ENCODE measurements around the gene MRPS27.
A peak's percentile ranks its signal among the peaks of the same experiment; 100 is the strongest.

MRPS27 gene

GRCh38 chr5:72234868-72235267, 85.2 kb downstream of the MRPS27 start:
- Histone ChIP-seq H3K27me3 (ENCODE audit: control insufficient read depth, insufficient read depth, low read length) (no peaks in the 10 kb centered on the region), H3K4me1 (ENCODE audit: control insufficient read depth, insufficient read depth, low read length) (peaks cover 3% of the 10 kb centered on the region; the same call in 1 of the 2 replicates), H3K27ac (ENCODE audit: low read length) (no peak overlapping the region)

GRCh38 chr5:72234265-72234700, 85.8 kb downstream of the MRPS27 start:
- Histone ChIP-seq H3K36me3 (ENCODE audit: control insufficient read depth, insufficient read depth, low read length) (no peaks in the 10 kb centered on the region; the same call in 1 of the 2 replicates), H3K27ac (ENCODE audit: low read length) (no peak overlapping the region), H3K4me3 (ENCODE audit: low read length) (no peak overlapping the region), H3K27me3 (ENCODE audit: control insufficient read depth, insufficient read depth, low read length) (no peaks in the 10 kb centered on the region), H3K4me1 (ENCODE audit: control insufficient read depth, insufficient read depth, low read length) (peaks cover 3% of the 10 kb centered on the region; the same call in 1 of the 2 replicates), H3K9me3 (ENCODE audit: control insufficient read depth, insufficient read depth, low read length) (no peaks in the 10 kb centered on the region)
- DNase-seq (ENCODE audit: low read depth, low spot score): no peak

More at GRCh38 chr5:72234868-72235267, 85.2 kb downstream of the MRPS27 start:
- WGBS (ENCODE audit: insufficient coverage, insufficient read length): no CpG with 5 or more reads among the region's 1 CpG
- DNase-seq (ENCODE audit: low read depth, low spot score): no peak
- Histone ChIP-seq H3K4me3 (ENCODE audit: low read length) (no peak overlapping the region), H3K36me3 (ENCODE audit: control insufficient read depth, insufficient read depth, low read length) (no peaks in the 10 kb centered on the region; the same call in 1 of the 2 replicates), H3K9me3 (ENCODE audit: control insufficient read depth, insufficient read depth, low read length) (no peaks in the 10 kb centered on the region)

GRCh38 chr5:72233835-72234234, 86.2 kb downstream of the MRPS27 start:
- Histone ChIP-seq H3K9me3 (ENCODE audit: control insufficient read depth, insufficient read depth, low read length) (no peaks in the 10 kb centered on the region), H3K4me3 (ENCODE audit: low read length) (no peak overlapping the region), H3K27ac (ENCODE audit: low read length) (no peak overlapping the region), H3K27me3 (ENCODE audit: control insufficient read depth, insufficient read depth, low read length) (no peaks in the 10 kb centered on the region), H3K36me3 (ENCODE audit: control insufficient read depth, insufficient read depth, low read length) (no peaks in the 10 kb centered on the region; the same call in 1 of the 2 replicates), H3K4me1 (ENCODE audit: control insufficient read depth, insufficient read depth, low read length) (peaks cover 3% of the 10 kb centered on the region; the same call in 1 of the 2 replicates)
- no peak for DNase-seq (ENCODE audit: low read depth, low spot score)
- no CpG with 5 or more reads among the region's 1 CpG for WGBS (ENCODE audit: insufficient coverage, insufficient read length)

- Histone ChIP-seq H3K4me3 (ENCODE audit: low read length) (no peak overlapping the region), H3K9me3 (ENCODE audit: control insufficient read depth, insufficient read depth, low read length) (no peaks in the 10 kb centered on the region), H3K36me3 (ENCODE audit: control insufficient read depth, insufficient read depth, low read length) (no peaks in the 10 kb centered on the region; the same call in 1 of the 2 replicates), H3K27ac (ENCODE audit: low read length) (no peak overlapping the region), H3K27me3 (ENCODE audit: control insufficient read depth, insufficient read depth, low read length) (no peaks in the 10 kb centered on the region), H3K4me1 (ENCODE audit: control insufficient read depth, insufficient read depth, low read length) (peaks cover 2% of the 10 kb centered on the region; the same call in 1 of the 2 replicates)
- no peak for DNase-seq (ENCODE audit: low read depth, low spot score)
- WGBS (ENCODE audit: insufficient coverage, insufficient read length): no CpG with 5 or more reads among the region's 2 CpGs
Observed at GRCh38 chr5:72232838-72233237, 87.2 kb downstream of the MRPS27 start.

- Histone ChIP-seq H3K36me3 (ENCODE audit: control insufficient read depth, insufficient read depth, low read length) (no peaks in the 10 kb centered on the region; the same call in 1 of the 2 replicates), H3K27me3 (ENCODE audit: control insufficient read depth, insufficient read depth, low read length) (no peaks in the 10 kb centered on the region), H3K4me1 (ENCODE audit: control insufficient read depth, insufficient read depth, low read length) (peaks cover 1% of the 10 kb centered on the region; the same call in 1 of the 2 replicates), H3K9me3 (ENCODE audit: control insufficient read depth, insufficient read depth, low read length) (no peaks in the 10 kb centered on the region), H3K4me3 (ENCODE audit: low read length) (no peak overlapping the region), H3K27ac (ENCODE audit: low read length) (no peak overlapping the region)
- DNase-seq (ENCODE audit: low read depth, low spot score): no peak
- WGBS (ENCODE audit: insufficient coverage, insufficient read length): no CpG with 5 or more reads among the region's 6 CpGs
Observed at GRCh38 chr5:72231991-72232703, 87.9 kb downstream of the MRPS27 start.

- Histone ChIP-seq H3K36me3 (ENCODE audit: control insufficient read depth, insufficient read depth, low read length) (peaks cover 7% of the 10 kb centered on the region; the same call in 1 of the 2 replicates), H3K27ac (ENCODE audit: low read length) (no peak overlapping the region), H3K4me1 (ENCODE audit: control insufficient read depth, insufficient read depth, low read length) (no peaks in the 10 kb centered on the region), H3K27me3 (ENCODE audit: control insufficient read depth, insufficient read depth, low read length) (no peaks in the 10 kb centered on the region), H3K9me3 (ENCODE audit: control insufficient read depth, insufficient read depth, low read length) (no peaks in the 10 kb centered on the region), H3K4me3 (ENCODE audit: low read length) (no peak overlapping the region)
- DNase-seq (ENCODE audit: low read depth, low spot score): no peak
- no CpG with 5 or more reads among the region's 3 CpGs for WGBS (ENCODE audit: insufficient coverage, insufficient read length)
Observed at GRCh38 chr5:72228960-72229359, 91.1 kb downstream of the MRPS27 start.

- H3K27ac ChIP-seq (ENCODE audit: low read length): no peak overlapping the region
- H3K4me1 ChIP-seq (ENCODE audit: control insufficient read depth, insufficient read depth, low read length): no peaks in the 10 kb centered on the region
- H3K27me3 ChIP-seq (ENCODE audit: control insufficient read depth, insufficient read depth, low read length): no peaks in the 10 kb centered on the region
- H3K36me3 ChIP-seq (ENCODE audit: control insufficient read depth, insufficient read depth, low read length): peaks cover 14% of the 10 kb centered on the region; the same call in 1 of the 2 replicates
- H3K9me3 ChIP-seq (ENCODE audit: control insufficient read depth, insufficient read depth, low read length): no peaks in the 10 kb centered on the region
- H3K4me3 ChIP-seq (ENCODE audit: low read length): 0 out of 2 replicates have a peak overlapping the region, but pooled peaks have one; percentile 5
- whole genome bisulfite sequencing (ENCODE audit: insufficient coverage, insufficient read length): no CpG with 5 or more reads among the region's 2 CpGs
- no peak for DNase-seq (ENCODE audit: low read depth, low spot score)
Observed at GRCh38 chr5:72226950-72227349, 93.1 kb downstream of the MRPS27 start.

- H3K27me3 ChIP-seq (ENCODE audit: control insufficient read depth, insufficient read depth, low read length): no peaks in the 10 kb centered on the region
- no CpG with 5 or more reads among the region's 3 CpGs for WGBS (ENCODE audit: insufficient coverage, insufficient read length)
Observed at GRCh38 chr5:72225741-72226140, 94.3 kb downstream of the MRPS27 start.

GRCh38 chr5:72224946-72225463, 95.0 kb downstream of the MRPS27 start:
- Histone ChIP-seq H3K36me3 (ENCODE audit: control insufficient read depth, insufficient read depth, low read length) (peaks cover 14% of the 10 kb centered on the region; the same call in 1 of the 2 replicates), H3K27me3 (ENCODE audit: control insufficient read depth, insufficient read depth, low read length) (no peaks in the 10 kb centered on the region), H3K9me3 (ENCODE audit: control insufficient read depth, insufficient read depth, low read length) (no peaks in the 10 kb centered on the region), H3K27ac (ENCODE audit: low read length) (no peak overlapping the region), H3K4me3 (ENCODE audit: low read length) (no peak overlapping the region), H3K4me1 (ENCODE audit: control insufficient read depth, insufficient read depth, low read length) (no peaks in the 10 kb centered on the region)
- WGBS (ENCODE audit: insufficient coverage, insufficient read length): no CpG with 5 or more reads among the region's 3 CpGs
- no peak for DNase-seq (ENCODE audit: low read depth, low spot score)

More at GRCh38 chr5:72225741-72226140, 94.3 kb downstream of the MRPS27 start:
- DNase-seq (ENCODE audit: low read depth, low spot score): no peak
- Histone ChIP-seq H3K36me3 (ENCODE audit: control insufficient read depth, insufficient read depth, low read length) (peaks cover 14% of the 10 kb centered on the region; the same call in 1 of the 2 replicates), H3K9me3 (ENCODE audit: control insufficient read depth, insufficient read depth, low read length) (no peaks in the 10 kb centered on the region), H3K4me3 (ENCODE audit: low read length) (no peak overlapping the region), H3K4me1 (ENCODE audit: control insufficient read depth, insufficient read depth, low read length) (no peaks in the 10 kb centered on the region), H3K27ac (ENCODE audit: low read length) (no peak overlapping the region)

GRCh38 chr5:72223371-72223770, 96.7 kb downstream of the MRPS27 start:
- Histone ChIP-seq H3K36me3 (ENCODE audit: control insufficient read depth, insufficient read depth, low read length) (peaks cover 15% of the 10 kb centered on the region; the same call in 1 of the 2 replicates), H3K4me1 (ENCODE audit: control insufficient read depth, insufficient read depth, low read length) (no peaks in the 10 kb centered on the region), H3K9me3 (ENCODE audit: control insufficient read depth, insufficient read depth, low read length) (no peaks in the 10 kb centered on the region), H3K4me3 (ENCODE audit: low read length) (no peak overlapping the region), H3K27ac (ENCODE audit: low read length) (no peak overlapping the region), H3K27me3 (ENCODE audit: control insufficient read depth, insufficient read depth, low read length) (no peaks in the 10 kb centered on the region)
- DNase-seq (ENCODE audit: low read depth, low spot score): no peak
- WGBS (ENCODE audit: insufficient coverage, insufficient read length): no CpG with 5 or more reads among the region's 4 CpGs
